IMR-90 (cell line): ENCODE data around the gene SPARC. TPM values are rescaled to one million over a fixed set of nuclear protein-coding genes. Genes with fewer than 3 reads are reported as not detected.
A peak's percentile ranks its signal among the peaks of the same experiment; 100 is the strongest.

ENCODE experiments used
- ATAC-seq: fragments of 200-7000 bp; cut with Tn5 transposase; 2 replicates; pipeline ENCODE4 v1.9.1; 2020; ENCODE audit warnings: low read depth, mild to moderate bottlenecking, moderate library complexity
- BruUV-seq: library from RNA; stranded (reverse); fragments of 400-500 nt; replicated peaks from 2 replicates; lab custom pipeline; 2021; lab: Mats Ljungman, UMichigan
- CTCF ChIA-PET: fragments of 300-600 bp; formaldehyde crosslinking; extraction: SDS; loops from one replicate; lab custom pipeline; 2021; ENCODE audit warnings: antibody characterized with exemption; lab: Yijun Ruan, JAX
- POLR2A ChIA-PET: fragments of 300-600 bp; sonication (Branson Sonifier 250); formaldehyde crosslinking; loops from one replicate; lab custom pipeline; 2022; ENCODE audit warnings: antibody characterized with exemption; ENCODE audit not compliant: unreplicated experiment; lab: Charles Lee
- DNase-seq: peaks from one replicate; pipeline ENCODE4 v3.0.0; 2013
- H2AFZ ChIP-seq: replicated peaks from 2 replicates; pipeline ENCODE3; 2013; ENCODE audit warnings: low read length, mild to moderate bottlenecking; ENCODE audit not compliant: poor library complexity
- H2AK5ac ChIP-seq: 2 replicates; pipeline ENCODE4 v1.6.1; 2013; ENCODE audit warnings: low read depth, low read length, inconsistent platforms
- H2AK9ac ChIP-seq: replicated peaks from 2 replicates; pipeline ENCODE3; 2013; ENCODE audit warnings: mild to moderate bottlenecking, low read depth, low read length, moderate library complexity; ENCODE audit not compliant: poor library complexity
- H2BK120ac ChIP-seq: 2 replicates; pipeline ENCODE4 v1.6.1; 2013; ENCODE audit warnings: low read depth, low read length, inconsistent platforms
- H2BK15ac ChIP-seq: 3 replicates; pipeline ENCODE4 v1.6.1; 2013; ENCODE audit warnings: low read depth, low read length, inconsistent platforms
- H2BK20ac ChIP-seq: 2 replicates; pipeline ENCODE4 v1.6.1; 2013; ENCODE audit warnings: low read depth, mild to moderate bottlenecking, inconsistent platforms, low read length, moderate library complexity
- H2BK5ac ChIP-seq: 2 replicates; pipeline ENCODE4 v1.6.1; 2013; ENCODE audit warnings: mild to moderate bottlenecking, low read depth, low read length, inconsistent platforms; ENCODE audit not compliant: poor library complexity, severe bottlenecking
- H3K14ac ChIP-seq: replicated peaks from 2 replicates; pipeline ENCODE4 v1.6.1; 2013; ENCODE audit warnings: low read depth, low read length, inconsistent platforms
- H3K18ac ChIP-seq: 2 replicates; pipeline ENCODE4 v1.6.1; 2013; ENCODE audit warnings: low read depth, low read length, control low read depth
- H3K23ac ChIP-seq: 2 replicates; pipeline ENCODE4 v1.6.1; 2013; ENCODE audit warnings: low read depth, low read length, inconsistent platforms
- H3K27ac ChIP-seq: 2 replicates; pipeline ENCODE4 v1.5.1; 2013; ENCODE audit warnings: mild to moderate bottlenecking, control low read depth, low read length; ENCODE audit not compliant: insufficient read depth
- H3K27me3 ChIP-seq: 2 replicates; pipeline ENCODE4 v1.6.1; 2013; ENCODE audit warnings: low read length; ENCODE audit not compliant: control insufficient read depth, insufficient read depth
- H3K36me3 ChIP-seq: 2 replicates; pipeline ENCODE4 v1.6.1; 2013; ENCODE audit warnings: low read length, mixed read lengths; ENCODE audit not compliant: control insufficient read depth, insufficient read depth
- H3K4ac ChIP-seq: 2 replicates; pipeline ENCODE4 v1.6.1; 2013; ENCODE audit warnings: low read depth, low read length, inconsistent platforms
- H3K4me1 ChIP-seq: 2 replicates; pipeline ENCODE4 v1.6.1; 2013; ENCODE audit warnings: low read length, mixed read lengths; ENCODE audit not compliant: control insufficient read depth, insufficient read depth
- H3K4me2 ChIP-seq: 2 replicates; pipeline ENCODE4 v1.6.1; 2013; ENCODE audit warnings: low read depth, mild to moderate bottlenecking, control low read depth, low read length, moderate library complexity
- H3K4me3 ChIP-seq: 2 replicates; pipeline ENCODE4 v1.5.1; 2013; ENCODE audit warnings: low read depth, mild to moderate bottlenecking, control low read depth, low read length, moderate library complexity; ENCODE audit not compliant: insufficient read depth
- H3K56ac ChIP-seq: 2 replicates; pipeline ENCODE4 v1.6.1; 2013; ENCODE audit warnings: low read length, inconsistent platforms; ENCODE audit not compliant: insufficient read depth; ENCODE audit errors: extremely low read depth
- H3K79me1 ChIP-seq, 2 experiments: 2 replicates each; pipeline ENCODE4 v1.6.1; 2013; ENCODE audit warnings: low read length in 2 of 2, inconsistent platforms in 1 of 2, low read depth in 1 of 2
- H3K9ac ChIP-seq: 2 replicates; pipeline ENCODE4 v1.6.1; 2013; ENCODE audit warnings: low read depth, low read length, control low read depth
- H3K9me1 ChIP-seq: 2 replicates; pipeline ENCODE4 v1.6.1; 2013; ENCODE audit warnings: low read length, inconsistent platforms; ENCODE audit not compliant: insufficient read depth
- H3K9me3 ChIP-seq: 2 replicates; pipeline ENCODE4 v1.6.1; 2013; ENCODE audit warnings: low read length; ENCODE audit not compliant: control insufficient read depth, insufficient read depth
- H4K20me1 ChIP-seq: 2 replicates; pipeline ENCODE4 v1.6.1; 2013; ENCODE audit warnings: low read length, inconsistent platforms; ENCODE audit not compliant: insufficient read depth
- H4K5ac ChIP-seq: 2 replicates; pipeline ENCODE4 v1.6.1; 2013; ENCODE audit warnings: mild to moderate bottlenecking, low read depth, low read length, control low read depth
- H4K8ac ChIP-seq, 2 experiments: 2 replicates each; pipeline ENCODE4 v1.6.1; 2013; ENCODE audit warnings: low read depth in 2 of 2, low read length in 2 of 2, control low read depth in 1 of 2, inconsistent platforms in 1 of 2
- H4K91ac ChIP-seq: 2 replicates; pipeline ENCODE4 v1.6.1; 2013; ENCODE audit warnings: low read depth, low read length, inconsistent platforms; ENCODE audit not compliant: insufficient read depth
- BHLHE40 ChIP-seq: fragments of 150-350 bp; IDR thresholded peaks from 2 replicates; pipeline ENCODE4 v1.6.1; 2016; ENCODE audit warnings: mild to moderate bottlenecking, low read depth, low read length
- CEBPB ChIP-seq: IDR thresholded peaks from 2 replicates; pipeline ENCODE4 v1.6.1; 2012; ENCODE audit warnings: low read depth, low read length, improper control_type of control experiment
- CHD1 ChIP-seq: IDR thresholded peaks from 2 replicates; pipeline ENCODE4 v1.6.1; 2012; ENCODE audit warnings: low read depth, low read length, improper control_type of control experiment
- FOS ChIP-seq: fragments of 150-350 bp; IDR thresholded peaks from 2 replicates; pipeline ENCODE4 v1.6.1; 2016; ENCODE audit warnings: low read depth, low read length
- MAFK ChIP-seq: IDR thresholded peaks from 2 replicates; pipeline ENCODE4 v1.6.1; 2012; ENCODE audit warnings: low read depth, low read length, improper control_type of control experiment
- MAZ ChIP-seq: IDR thresholded peaks from 2 replicates; pipeline ENCODE4 v1.6.1; 2012; ENCODE audit warnings: low read depth, mild to moderate bottlenecking, low read length, improper control_type of control experiment, moderate library complexity, borderline replicate concordance
- MXI1 ChIP-seq: IDR thresholded peaks from 2 replicates; pipeline ENCODE4 v1.6.1; 2012; ENCODE audit warnings: low read depth, mild to moderate bottlenecking, low read length, moderate library complexity, borderline replicate concordance
- POLR2A ChIP-seq: IDR thresholded peaks from 2 replicates; pipeline ENCODE4 v1.6.1; 2012; ENCODE audit warnings: mild to moderate bottlenecking, low read depth, low read length
- RAD21 ChIP-seq: IDR thresholded peaks from 2 replicates; pipeline ENCODE4 v1.6.1; 2012; ENCODE audit warnings: low read length, improper control_type of control experiment
- RCOR1 ChIP-seq: IDR thresholded peaks from 2 replicates; pipeline ENCODE4 v1.6.1; 2012; ENCODE audit warnings: mild to moderate bottlenecking, low read length, improper control_type of control experiment; ENCODE audit not compliant: insufficient replicate concordance
- RFX5 ChIP-seq: IDR thresholded peaks from 2 replicates; pipeline ENCODE4 v1.8.0; 2012; ENCODE audit warnings: low read depth, mild to moderate bottlenecking, low read length, moderate library complexity
- SMC3 ChIP-seq: fragments of 150-350 bp; IDR thresholded peaks from 2 replicates; pipeline ENCODE4 v1.6.1; 2016; ENCODE audit warnings: low read depth, mild to moderate bottlenecking, antibody characterized with exemption, low read length, moderate library complexity
- dilution Hi-C: fragments of 300-500 bp; cut with HindIII; formaldehyde crosslinking; loops from one replicate; pipeline ENCODE4 v1.14.3; 2018; ENCODE audit warnings: low sequenced_read_pairs; ENCODE audit not compliant: unreplicated experiment
- in situ Hi-C: fragments of 300-500 bp; cut with MboI; formaldehyde crosslinking; loops from 3 replicates; pipeline ENCODE4 v1.14.3; 2019; ENCODE audit warnings: low sequenced_read_pairs, inconsistent platforms, mixed read lengths
- intact Hi-C: fragments of 100-400 bp; cut with micrococcal nuclease; formaldehyde crosslinking; loops from 2 replicates; pipeline ENCODE4 v1.10.0; 2022
- polyA plus RNA-seq, 3 experiments: library from polyadenylated mRNA; depleted of rRNA; stranded (reverse); fragments of >200 nt; gene quantifications; 2 replicates each; pipeline ENCODE4 v1.2.3, GENCODE V29; 2012; ENCODE audit warnings: low replicate concordance in 1 of 3
- total RNA-seq: library from RNA; depleted of rRNA; stranded (reverse); fragments of >200 nt; gene quantifications from 2 replicates; pipeline ENCODE4 v1.2.3, GENCODE V29; 2012
- TF ChIP-seq, protein P1 (sequence below): conservative IDR thresholded peaks from 2 replicates; pipeline ENCODE4 v1.5.1; 2012; ENCODE audit warnings: mild to moderate bottlenecking, low read depth, low read length, improper control_type of control experiment
- TF ChIP-seq, protein P2 (sequence below): fragments of 150-350 bp; IDR thresholded peaks from 2 replicates; pipeline ENCODE4 v1.6.1; 2016; ENCODE audit warnings: low read depth, mild to moderate bottlenecking, low read length, moderate library complexity, borderline replicate concordance
- TF ChIP-seq, protein P3 (sequence below): fragments of 150-350 bp; IDR thresholded peaks from 2 replicates; pipeline ENCODE4 v1.6.1; 2017; ENCODE audit warnings: mild to moderate bottlenecking, antibody characterized with exemption, low read length, low read depth

Gene SPARC
- total and polyA plus RNA-seq, 2 of the 4 experiments (the other 2 are of a cell fraction), result 1,186 to 4,692 TPM

DNA sequence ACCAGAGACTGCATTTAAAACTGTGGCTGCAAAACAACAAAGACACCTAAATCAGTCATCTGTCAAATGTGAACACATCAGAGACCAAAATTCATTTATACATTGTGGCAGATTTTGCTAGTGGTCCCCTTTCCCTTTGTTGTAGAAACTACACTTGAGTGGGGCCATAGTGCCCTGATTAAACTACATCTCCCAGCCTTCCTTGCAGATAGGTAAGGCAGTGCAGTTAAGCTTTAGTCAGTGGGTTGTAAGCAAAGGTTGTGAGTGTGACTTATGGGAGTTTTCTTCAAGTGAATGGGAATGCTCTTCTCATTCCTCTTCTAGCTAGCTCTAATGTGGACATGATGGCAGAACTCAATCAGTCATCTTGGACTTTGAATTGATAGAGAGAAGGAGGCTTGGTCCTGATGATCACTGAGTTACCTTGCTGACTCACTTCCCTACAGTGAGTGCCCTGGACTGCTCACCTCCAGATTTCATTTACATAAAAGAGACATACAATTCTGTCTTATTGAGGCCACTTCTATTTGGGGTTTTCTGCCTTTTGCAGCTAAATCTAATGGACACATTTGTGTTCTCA lies 35.2 kb upstream of the SPARC start:
- Histone ChIP-seq H3K56ac (no peak overlapping the region), H3K27ac (no peak overlapping the region), H3K23ac (peak overlapping the region; percentile 50; the same call in 1 of the 2 replicates), H3K27me3 (no peaks in the 10 kb centered on the region), H3K36me3 (no peaks in the 10 kb centered on the region), H2BK20ac (peak overlapping the region; percentile 67), H4K91ac (no peak overlapping the region), H3K9ac (no peak overlapping the region), H3K18ac (peak overlapping the region; percentile 24; the same call in 1 of the 2 replicates), H4K5ac (no peak overlapping the region), H2AK5ac (peak overlapping the region; percentile 59; the same call in 1 of the 2 replicates), H2BK5ac (peak overlapping the region; percentile 35), H3K4me2 (no peak overlapping the region), H2BK15ac (no peak overlapping the region; the same call in 2 of the 3 replicates), H2BK120ac (peak overlapping the region; percentile 46; the same call in 1 of the 2 replicates), H3K79me1 (peaks cover 0 to 24% of the 10 kb centered on the region in 2 experiments; a peak in 2 of 4 replicates), H2AK9ac (no peak overlapping the region), H4K20me1 (no peaks in the 10 kb centered on the region), H3K4me1 (peaks cover 16% of the 10 kb centered on the region), H3K9me1 (peaks cover 13% of the 10 kb centered on the region), H3K4me3 (no peak overlapping the region), H3K14ac (peak overlapping the region; percentile 40; the same call in 1 of the 2 replicates), H2AFZ (no peak overlapping the region), H3K9me3 (no peaks in the 10 kb centered on the region), H4K8ac (peak overlapping the region in 1 of 2 experiments; percentile 4; a peak in 1 of 4 replicates), H3K4ac (0 out of 2 replicates have a peak overlapping the region, but pooled peaks have one; percentile 26)
- no peak for ATAC-seq
- intact Hi-C loops, result no loop called here
- ChIA-PET POLR2A (interaction anchor here (0.9 kb wide), 1 partner anchor 42 kb away, joined by 8 read pairs; no protein-coding TSS in a partner anchor), CTCF (interaction anchor here (0.5 to 2.2 kb wide), 5 partner anchors 18 to 63 kb away, joined by 3 to 8 read pairs (median 4); partner anchors contain the start of gene G3BP1)
- in situ Hi-C loops, result no loop called here
- DNase-seq, result no peak
- BruUV-seq, result no TSS peak
- dilution Hi-C loops, result no loop called here
- TF ChIP-seq SMC3 (no peak), MAZ (no peak), MXI1 (no peak), CEBPB (no peak), RCOR1 (no peak), RFX5 (no peak), POLR2A (no peak), RAD21 (no peak), BHLHE40 (no peak), CHD1 (no peak), FOS (no peak), MAFK (no peak)
- TF ChIP-seq, protein P1, sequence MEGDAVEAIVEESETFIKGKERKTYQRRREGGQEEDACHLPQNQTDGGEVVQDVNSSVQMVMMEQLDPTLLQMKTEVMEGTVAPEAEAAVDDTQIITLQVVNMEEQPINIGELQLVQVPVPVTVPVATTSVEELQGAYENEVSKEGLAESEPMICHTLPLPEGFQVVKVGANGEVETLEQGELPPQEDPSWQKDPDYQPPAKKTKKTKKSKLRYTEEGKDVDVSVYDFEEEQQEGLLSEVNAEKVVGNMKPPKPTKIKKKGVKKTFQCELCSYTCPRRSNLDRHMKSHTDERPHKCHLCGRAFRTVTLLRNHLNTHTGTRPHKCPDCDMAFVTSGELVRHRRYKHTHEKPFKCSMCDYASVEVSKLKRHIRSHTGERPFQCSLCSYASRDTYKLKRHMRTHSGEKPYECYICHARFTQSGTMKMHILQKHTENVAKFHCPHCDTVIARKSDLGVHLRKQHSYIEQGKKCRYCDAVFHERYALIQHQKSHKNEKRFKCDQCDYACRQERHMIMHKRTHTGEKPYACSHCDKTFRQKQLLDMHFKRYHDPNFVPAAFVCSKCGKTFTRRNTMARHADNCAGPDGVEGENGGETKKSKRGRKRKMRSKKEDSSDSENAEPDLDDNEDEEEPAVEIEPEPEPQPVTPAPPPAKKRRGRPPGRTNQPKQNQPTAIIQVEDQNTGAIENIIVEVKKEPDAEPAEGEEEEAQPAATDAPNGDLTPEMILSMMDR, result no peak
- TF ChIP-seq, protein P2, sequence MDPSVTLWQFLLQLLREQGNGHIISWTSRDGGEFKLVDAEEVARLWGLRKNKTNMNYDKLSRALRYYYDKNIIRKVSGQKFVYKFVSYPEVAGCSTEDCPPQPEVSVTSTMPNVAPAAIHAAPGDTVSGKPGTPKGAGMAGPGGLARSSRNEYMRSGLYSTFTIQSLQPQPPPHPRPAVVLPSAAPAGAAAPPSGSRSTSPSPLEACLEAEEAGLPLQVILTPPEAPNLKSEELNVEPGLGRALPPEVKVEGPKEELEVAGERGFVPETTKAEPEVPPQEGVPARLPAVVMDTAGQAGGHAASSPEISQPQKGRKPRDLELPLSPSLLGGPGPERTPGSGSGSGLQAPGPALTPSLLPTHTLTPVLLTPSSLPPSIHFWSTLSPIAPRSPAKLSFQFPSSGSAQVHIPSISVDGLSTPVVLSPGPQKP, result no peak
- TF ChIP-seq, protein P3, sequence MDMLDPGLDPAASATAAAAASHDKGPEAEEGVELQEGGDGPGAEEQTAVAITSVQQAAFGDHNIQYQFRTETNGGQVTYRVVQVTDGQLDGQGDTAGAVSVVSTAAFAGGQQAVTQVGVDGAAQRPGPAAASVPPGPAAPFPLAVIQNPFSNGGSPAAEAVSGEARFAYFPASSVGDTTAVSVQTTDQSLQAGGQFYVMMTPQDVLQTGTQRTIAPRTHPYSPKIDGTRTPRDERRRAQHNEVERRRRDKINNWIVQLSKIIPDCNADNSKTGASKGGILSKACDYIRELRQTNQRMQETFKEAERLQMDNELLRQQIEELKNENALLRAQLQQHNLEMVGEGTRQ, result no peak
